ENCODE measurements around the gene ECE1. TPM values are rescaled to one million over a fixed set of nuclear protein-coding genes. Genes with fewer than 3 reads are reported as not detected.

ECE1 gene
- total and polyA plus RNA-seq, 2 of the 8 experiments (the other 6 are each of a cell fraction or from before 2014, with no cell fraction given), result 21.4 to 36.8 TPM

- peaks cover 6 to 26% (median 17%) of the 10 kb centered on the region in 4 experiments for H3K4me1 ChIP-seq (replicated peaks in 1 of 4; ENCODE audit: control insufficient read depth in 3 of 4, insufficient read depth in 4 of 4, low read length in 3 of 4)
- peak overlapping the region; percentile 42 for H2BK5ac ChIP-seq (ENCODE audit: low read depth, low read length)
- H3K27ac ChIP-seq (ENCODE audit: low read depth, low read length), result no peak overlapping the region
- H3K56ac ChIP-seq (replicated peaks; ENCODE audit: insufficient read length, low read depth, low read length), result no peak overlapping the region
- peaks cover 0 to 5% of the 10 kb centered on the region in 2 experiments; a peak in 1 of 4 replicates for H3K79me2 ChIP-seq (ENCODE audit: control insufficient read depth in 1 of 2, insufficient read depth in 2 of 2, low read length in 2 of 2)
- H3K27me3 ChIP-seq (replicated peaks in 1 of 4; ENCODE audit: control insufficient read depth in 3 of 4, extremely low read depth in 1 of 4, insufficient read depth in 3 of 4, low read length in 3 of 4), result no peaks in the 10 kb centered on the region; a peak in 1 of 7 replicates
- CTCF ChIA-PET (ENCODE audit: partially characterized antibody), result interaction anchor here (0.5 to 12.5 kb wide), 24 partner anchors 10 to 243 kb away, joined by 3 to 168 read pairs (median 8); partner anchors contain the start of gene ECE1
- no peak overlapping the region for H2BK20ac ChIP-seq (ENCODE audit: low read length)
- no peak overlapping the region for H3K9ac ChIP-seq (replicated peaks in 1 of 4; ENCODE audit: extremely low read depth in 1 of 4, low read depth in 3 of 4, low read length in 3 of 4)
- H3K18ac ChIP-seq (ENCODE audit: extremely low read depth, low read length), result peak overlapping the region; percentile 99
- H3K4me3 ChIP-seq (ENCODE audit: extremely low read depth in 1 of 4, insufficient read depth in 2 of 4, low read depth in 3 of 4, low read length in 4 of 4), result peak overlapping the region in 3 of 4 experiments; percentile 19 to 45 (median 29); a peak in 6 of 8 replicates
- peaks cover 7% of the 10 kb centered on the region for H3K79me1 ChIP-seq (ENCODE audit: low read depth, low read length)
- POLR2A ChIA-PET (ENCODE audit: partially characterized antibody), result interaction anchor here (1.4 to 1.6 kb wide), 4 partner anchors 21 to 80 kb away, joined by 3 to 6 read pairs (median 4); no protein-coding TSS in a partner anchor
- no peak overlapping the region for H2AK5ac ChIP-seq (ENCODE audit: low read depth, low read length)
- no peaks in the 10 kb centered on the region for H3K36me3 ChIP-seq (ENCODE audit: control insufficient read depth in 2 of 4, insufficient read depth in 4 of 4, low read length in 3 of 4)
- peak overlapping the region; percentile 82; the same call in 1 of the 2 replicates for H2BK12ac ChIP-seq (ENCODE audit: low read depth, low read length)
- peaks cover 7 to 19% of the 10 kb centered on the region in 2 experiments for H4K20me1 ChIP-seq (replicated peaks in 1 of 2; ENCODE audit: control insufficient read depth in 1 of 2, insufficient read depth in 2 of 2, low read length in 2 of 2)
- 0 out of 2 replicates have a peak overlapping the region, but pooled peaks have one; percentile 46 for H2BK15ac ChIP-seq (ENCODE audit: low read length)
- WGBS, 2 experiments (ENCODE audit: extremely low coverage in 1 of 2, insufficient coverage in 1 of 2, insufficient read length in 1 of 2, insufficient replicate concordance in 2 of 2, low coverage in 1 of 2, low lambda C conversion rate in 2 of 2, missing lambda C conversion rate in 1 of 2), result 69% methylated on average over 12 of the region's 19 CpGs; no CpG with 5 or more reads in 1 of the 2 experiments
- no peaks in the 10 kb centered on the region for H3K9me3 ChIP-seq (ENCODE audit: insufficient read depth in 2 of 2, low read depth in 1 of 2, low read length in 1 of 2)
- H3K14ac ChIP-seq (ENCODE audit: insufficient read length), result no peak overlapping the region
- H2BK120ac ChIP-seq (replicated peaks; ENCODE audit: low read depth, low read length), result no peak overlapping the region
- no peak for DNase-seq (ENCODE audit: low read depth in 1 of 2, low spot score in 2 of 2)
- no peak overlapping the region for H2AFZ ChIP-seq (ENCODE audit: low read length)
- peak overlapping the region; percentile 29 to 58 for H3K4me2 ChIP-seq (ENCODE audit: insufficient read depth in 1 of 2, low read depth in 2 of 2, low read length in 2 of 2)
- H4K91ac ChIP-seq (replicated peaks; ENCODE audit: insufficient read length, low read length), result peak overlapping the region; percentile 70
- H4K8ac ChIP-seq (ENCODE audit: extremely low read depth, insufficient read depth, low read length), result no peak overlapping the region
- no peak for FAIRE-seq
- H4K5ac ChIP-seq (ENCODE audit: insufficient read length, low read depth, low read length), result peak overlapping the region; percentile 16
- H3K23ac ChIP-seq (ENCODE audit: insufficient read length), result no peak overlapping the region
- no peak overlapping the region for H3K4ac ChIP-seq (replicated peaks; ENCODE audit: insufficient read length, low read depth, low read length)
- H3K23me2 ChIP-seq (ENCODE audit: low read depth, low read length), result no peaks in the 10 kb centered on the region
- TF ChIP-seq TAF1 (IDR thresholded peaks at IDR 0.05; ENCODE audit: low read depth, low read length) (no peak), SAP30 (IDR thresholded peaks at IDR 0.05; ENCODE audit: insufficient read depth, insufficient replicate concordance, low read length) (no peak), MAX (IDR thresholded peaks at IDR 0.05) (no peak)
Measured at GRCh38 chr1:21335088-21335691, 44.9 kb upstream of the ECE1 start.
